Panc1 (cell line): Measurements from ENCODE around the gene GRID1. TPM values are rescaled to one million over a fixed set of nuclear protein-coding genes. Genes with fewer than 3 reads are reported as not detected.

Experiments used
- ATAC-seq: fragments of 200-7000 bp; cut with Tn5 transposase; 2 replicates; pipeline ENCODE4 v1.9.1; 2020; ENCODE audit warnings: mild to moderate bottlenecking, moderate library complexity
- BruUV-seq: library from RNA; stranded (reverse); fragments of 400-500 nt; replicated peaks from 2 replicates; lab custom pipeline; 2021; lab: Mats Ljungman, UMichigan
- CTCF ChIA-PET: fragments of 300-600 bp; sonication (Branson Sonifier 250); formaldehyde crosslinking; loops from one replicate; lab custom pipeline; 2022; ENCODE audit warnings: antibody characterized with exemption; lab: Charles Lee
- POLR2A ChIA-PET: fragments of 300-600 bp; sonication (Branson Sonifier 250); formaldehyde crosslinking; loops from one replicate; lab custom pipeline; 2022; ENCODE audit warnings: antibody characterized with exemption; lab: Charles Lee
- DNase-seq: peaks from one replicate; pipeline ENCODE4 v3.0.0-alpha.2; 2010; ENCODE audit warnings: low read depth, low spot score
- H3K27ac ChIP-seq: 2 replicates; pipeline ENCODE4 v1.5.1; 2011; ENCODE audit warnings: mild to moderate bottlenecking, low read length, inconsistent platforms
- H3K27me3 ChIP-seq: fragments of 200-500 bp; sonication (Bioruptor generic); 2 replicates; pipeline ENCODE4 v1.6.0; 2014; ENCODE audit warnings: low read length, inconsistent platforms; ENCODE audit not compliant: control insufficient read depth, insufficient read depth
- H3K36me3 ChIP-seq: fragments of 200-500 bp; sonication (Bioruptor generic); 2 replicates; pipeline ENCODE4 v1.5.1; 2014; ENCODE audit warnings: inconsistent platforms, mild to moderate bottlenecking, low read length, moderate library complexity; ENCODE audit not compliant: control insufficient read depth, insufficient read depth
- H3K4me1 ChIP-seq: 2 replicates; pipeline ENCODE4 v1.5.1; 2011; ENCODE audit warnings: inconsistent platforms, mild to moderate bottlenecking, low read length, moderate library complexity; ENCODE audit not compliant: control insufficient read depth, insufficient read depth
- H3K4me3 ChIP-seq, 2 experiments: 2 replicates each; pipeline ENCODE4 v1.5.1; 2011 to 2012; ENCODE audit warnings: low read depth in 2 of 2, low read length in 2 of 2, mild to moderate bottlenecking in 2 of 2, inconsistent platforms in 1 of 2, moderate library complexity in 1 of 2
- H3K9me3 ChIP-seq: fragments of 200-500 bp; sonication (Bioruptor generic); 2 replicates; pipeline ENCODE4 v1.5.1; 2014; ENCODE audit warnings: low read depth, mild to moderate bottlenecking, inconsistent platforms, low read length, moderate library complexity; ENCODE audit not compliant: control insufficient read depth, insufficient read depth
- POLR2AphosphoS5 ChIP-seq: IDR thresholded peaks from 2 replicates; pipeline ENCODE4 v1.6.1; 2012; ENCODE audit warnings: mild to moderate bottlenecking, low read depth, low read length, moderate library complexity
- SIN3A ChIP-seq: IDR thresholded peaks from 2 replicates; pipeline ENCODE4 v1.6.1; 2012; ENCODE audit warnings: low read depth, mild to moderate bottlenecking, low read length, moderate library complexity, borderline replicate concordance; ENCODE audit not compliant: insufficient read depth
- TCF7L2 ChIP-seq: IDR thresholded peaks from 2 replicates; pipeline ENCODE4 v1.6.1; 2011; ENCODE audit warnings: mild to moderate bottlenecking, low read depth, low read length, inconsistent platforms
- in situ Hi-C: cut with HindIII; loops from 2 replicates; pipeline ENCODE4 v1.10.0; 2016; ENCODE audit warnings: low sequenced_read_pairs, low pct_unique_long_range_greater_than_20kb
- intact Hi-C: fragments of 100-400 bp; cut with micrococcal nuclease; formaldehyde crosslinking; loops from one replicate; pipeline ENCODE4 v1.10.0; 2022; ENCODE audit not compliant: unreplicated experiment
- total RNA-seq: library from RNA; stranded (reverse); gene quantifications from one replicate; pipeline ENCODE4 v1.2.1, GENCODE V29; 2021; ENCODE audit not compliant: unreplicated experiment
- TF ChIP-seq, protein P1 (sequence below): fragments of 450-650 bp; IDR thresholded peaks from 2 replicates; pipeline ENCODE4 v1.5.1; 2017; ENCODE audit warnings: mild to moderate bottlenecking
- TF ChIP-seq, protein P2 (sequence below), 2 experiments: IDR thresholded peaks; 2 replicates each; pipeline ENCODE4 v1.6.1; 2011 to 2012; ENCODE audit warnings: low read depth in 2 of 2, control low read depth in 1 of 2, low read length in 1 of 2, mild to moderate bottlenecking in 1 of 2, moderate library complexity in 1 of 2; ENCODE audit not compliant: insufficient read depth in 1 of 2

GRID1 gene
- total RNA-seq, 1 experiment from 2014 or later: 2.3 TPM

DNA sequence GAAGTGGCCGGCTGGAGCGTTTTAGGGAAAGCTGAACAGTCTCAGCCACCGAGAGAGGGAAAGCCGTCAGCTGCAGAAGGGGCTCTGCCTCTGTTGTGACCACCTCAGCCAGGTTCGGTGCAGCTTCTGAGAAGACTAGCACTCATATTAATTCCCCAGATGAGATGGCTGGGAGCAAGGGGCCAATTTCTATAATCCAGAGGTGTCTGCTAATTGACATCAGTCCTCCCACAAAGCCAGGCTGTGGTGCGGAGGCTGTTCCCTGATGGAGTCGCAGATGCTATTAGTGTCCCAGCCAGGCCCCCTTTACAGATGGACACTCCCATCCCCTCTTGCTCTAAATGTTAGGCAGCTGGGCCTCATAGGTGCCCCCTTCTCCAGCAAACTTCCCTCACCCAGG lies 133.5 kb downstream of the GRID1 start:
- CTCF ChIA-PET: no interaction called here
- Histone ChIP-seq H3K27ac (no peak overlapping the region), H3K4me3 (no peak overlapping the region), H3K9me3 (no peaks in the 10 kb centered on the region), H3K36me3 (no peaks in the 10 kb centered on the region), H3K4me1 (no peaks in the 10 kb centered on the region), H3K27me3 (no peaks in the 10 kb centered on the region)
- BruUV-seq: no TSS peak
- ATAC-seq (no peak), DNase-seq (no peak)
- intact Hi-C loops (no loop called here), in situ Hi-C loops (no loop called here)
- POLR2A ChIA-PET: no interaction called here
- no peak for TF ChIP-seq SIN3A
- no peak for TF ChIP-seq POLR2AphosphoS5
- TF ChIP-seq, protein P1, sequence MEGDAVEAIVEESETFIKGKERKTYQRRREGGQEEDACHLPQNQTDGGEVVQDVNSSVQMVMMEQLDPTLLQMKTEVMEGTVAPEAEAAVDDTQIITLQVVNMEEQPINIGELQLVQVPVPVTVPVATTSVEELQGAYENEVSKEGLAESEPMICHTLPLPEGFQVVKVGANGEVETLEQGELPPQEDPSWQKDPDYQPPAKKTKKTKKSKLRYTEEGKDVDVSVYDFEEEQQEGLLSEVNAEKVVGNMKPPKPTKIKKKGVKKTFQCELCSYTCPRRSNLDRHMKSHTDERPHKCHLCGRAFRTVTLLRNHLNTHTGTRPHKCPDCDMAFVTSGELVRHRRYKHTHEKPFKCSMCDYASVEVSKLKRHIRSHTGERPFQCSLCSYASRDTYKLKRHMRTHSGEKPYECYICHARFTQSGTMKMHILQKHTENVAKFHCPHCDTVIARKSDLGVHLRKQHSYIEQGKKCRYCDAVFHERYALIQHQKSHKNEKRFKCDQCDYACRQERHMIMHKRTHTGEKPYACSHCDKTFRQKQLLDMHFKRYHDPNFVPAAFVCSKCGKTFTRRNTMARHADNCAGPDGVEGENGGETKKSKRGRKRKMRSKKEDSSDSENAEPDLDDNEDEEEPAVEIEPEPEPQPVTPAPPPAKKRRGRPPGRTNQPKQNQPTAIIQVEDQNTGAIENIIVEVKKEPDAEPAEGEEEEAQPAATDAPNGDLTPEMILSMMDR: no peak
- TF ChIP-seq TCF7L2: no peak
- TF ChIP-seq, protein P2, sequence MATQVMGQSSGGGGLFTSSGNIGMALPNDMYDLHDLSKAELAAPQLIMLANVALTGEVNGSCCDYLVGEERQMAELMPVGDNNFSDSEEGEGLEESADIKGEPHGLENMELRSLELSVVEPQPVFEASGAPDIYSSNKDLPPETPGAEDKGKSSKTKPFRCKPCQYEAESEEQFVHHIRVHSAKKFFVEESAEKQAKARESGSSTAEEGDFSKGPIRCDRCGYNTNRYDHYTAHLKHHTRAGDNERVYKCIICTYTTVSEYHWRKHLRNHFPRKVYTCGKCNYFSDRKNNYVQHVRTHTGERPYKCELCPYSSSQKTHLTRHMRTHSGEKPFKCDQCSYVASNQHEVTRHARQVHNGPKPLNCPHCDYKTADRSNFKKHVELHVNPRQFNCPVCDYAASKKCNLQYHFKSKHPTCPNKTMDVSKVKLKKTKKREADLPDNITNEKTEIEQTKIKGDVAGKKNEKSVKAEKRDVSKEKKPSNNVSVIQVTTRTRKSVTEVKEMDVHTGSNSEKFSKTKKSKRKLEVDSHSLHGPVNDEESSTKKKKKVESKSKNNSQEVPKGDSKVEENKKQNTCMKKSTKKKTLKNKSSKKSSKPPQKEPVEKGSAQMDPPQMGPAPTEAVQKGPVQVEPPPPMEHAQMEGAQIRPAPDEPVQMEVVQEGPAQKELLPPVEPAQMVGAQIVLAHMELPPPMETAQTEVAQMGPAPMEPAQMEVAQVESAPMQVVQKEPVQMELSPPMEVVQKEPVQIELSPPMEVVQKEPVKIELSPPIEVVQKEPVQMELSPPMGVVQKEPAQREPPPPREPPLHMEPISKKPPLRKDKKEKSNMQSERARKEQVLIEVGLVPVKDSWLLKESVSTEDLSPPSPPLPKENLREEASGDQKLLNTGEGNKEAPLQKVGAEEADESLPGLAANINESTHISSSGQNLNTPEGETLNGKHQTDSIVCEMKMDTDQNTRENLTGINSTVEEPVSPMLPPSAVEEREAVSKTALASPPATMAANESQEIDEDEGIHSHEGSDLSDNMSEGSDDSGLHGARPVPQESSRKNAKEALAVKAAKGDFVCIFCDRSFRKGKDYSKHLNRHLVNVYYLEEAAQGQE (IDR thresholded peaks at IDR 0.05; ENCODE audit: insufficient read depth in 1 of 2, low read depth in 2 of 2, low read length in 1 of 2): no peak

DNA sequence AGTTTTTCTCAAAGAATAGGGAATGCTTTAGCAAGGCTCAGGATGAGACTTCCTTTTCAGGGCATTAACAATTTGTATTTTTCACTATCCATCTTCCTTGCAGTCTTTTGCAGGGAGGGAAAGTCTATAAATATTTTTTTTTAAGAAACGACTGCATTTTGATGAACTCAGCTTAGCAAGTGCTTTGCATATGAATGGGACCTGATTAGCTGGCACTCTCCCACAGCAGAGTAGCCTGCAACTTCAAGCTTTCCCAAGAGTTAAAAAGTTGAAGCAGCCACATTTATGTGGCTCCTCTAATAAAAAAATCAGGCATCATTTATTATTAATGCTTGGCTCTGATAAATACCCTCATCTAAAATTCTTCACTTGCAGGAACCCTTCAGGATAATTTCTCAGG lies 134.0 kb downstream of the GRID1 start:
- no peak for ATAC-seq
- Histone ChIP-seq H3K9me3 (no peaks in the 10 kb centered on the region), H3K27me3 (no peaks in the 10 kb centered on the region), H3K27ac (no peak overlapping the region), H3K4me1 (no peaks in the 10 kb centered on the region), H3K4me3 (no peak overlapping the region), H3K36me3 (no peaks in the 10 kb centered on the region)
- ChIA-PET POLR2A (no interaction called here), CTCF (no interaction called here)
- no peak for DNase-seq
- in situ Hi-C loops: no loop called here
- TF ChIP-seq, protein P2 (IDR thresholded peaks at IDR 0.05; ENCODE audit: insufficient read depth in 1 of 2, low read depth in 2 of 2, low read length in 1 of 2): no peak
- no peak for TF ChIP-seq SIN3A
- TF ChIP-seq, protein P1: no peak
- TF ChIP-seq POLR2AphosphoS5: no peak
- no TSS peak for BruUV-seq
- intact Hi-C loops: no loop called here
